H9 (cell line): ENCODE results near the gene JARID2. TPM values are rescaled to one million over a fixed set of nuclear protein-coding genes. Genes with fewer than 3 reads are reported as not detected.

Source experiments
- DNase-seq: peaks from one replicate; pipeline ENCODE4 v3.0.0-alpha.2; 2017
- H2AFZ ChIP-seq: one replicate; pipeline ENCODE4 v1.6.1; 2013; ENCODE audit warnings: mild to moderate bottlenecking, low read length, control low read depth, moderate library complexity
- H2AK5ac ChIP-seq: 2 replicates; pipeline ENCODE4 v1.6.1; 2013; ENCODE audit warnings: low read length, control low read depth, mixed read lengths; ENCODE audit not compliant: insufficient read length
- H2BK120ac ChIP-seq: one replicate; pipeline ENCODE4 v1.6.1; 2013; ENCODE audit warnings: low read depth, mild to moderate bottlenecking, low read length, control low read depth, inconsistent platforms; ENCODE audit not compliant: poor library complexity, severe bottlenecking
- H2BK12ac ChIP-seq: 2 replicates; pipeline ENCODE4 v1.6.1; 2013; ENCODE audit warnings: low read length, control low read depth, mixed read lengths, low read depth; ENCODE audit not compliant: insufficient read length
- H2BK15ac ChIP-seq: 2 replicates; pipeline ENCODE4 v1.6.1; 2013; ENCODE audit warnings: low read depth, low read length, control low read depth
- H2BK20ac ChIP-seq: one replicate; pipeline ENCODE4 v1.6.1; 2013; ENCODE audit warnings: low read depth, mild to moderate bottlenecking, low read length, control low read depth, inconsistent platforms; ENCODE audit not compliant: poor library complexity, severe bottlenecking
- H2BK5ac ChIP-seq: 2 replicates; pipeline ENCODE4 v1.6.1; 2013; ENCODE audit warnings: low read length, control low read depth, mixed read lengths; ENCODE audit not compliant: insufficient read length
- H3K14ac ChIP-seq: 2 replicates; pipeline ENCODE4 v1.6.1; 2013; ENCODE audit warnings: low read length, control low read depth; ENCODE audit not compliant: insufficient read depth
- H3K18ac ChIP-seq: 2 replicates; pipeline ENCODE4 v1.6.1; 2013; ENCODE audit warnings: low read depth, mild to moderate bottlenecking, mixed read lengths, low read length, control low read depth; ENCODE audit not compliant: insufficient read length
- H3K23ac ChIP-seq: 2 replicates; pipeline ENCODE4 v1.6.1; 2013; ENCODE audit warnings: low read length, control low read depth, mixed read lengths, low read depth; ENCODE audit not compliant: insufficient read length
- H3K23me2 ChIP-seq: 2 replicates; pipeline ENCODE4 v1.6.1; 2013; ENCODE audit warnings: low read depth, mild to moderate bottlenecking, mixed read lengths, low read length, control low read depth; ENCODE audit not compliant: insufficient read length, poor library complexity, severe bottlenecking
- H3K27ac ChIP-seq: 2 replicates; pipeline ENCODE4 v1.5.1; 2013; ENCODE audit warnings: low read length, control low read depth, mixed read lengths, low read depth; ENCODE audit not compliant: insufficient read length
- H3K27me3 ChIP-seq: 2 replicates; pipeline ENCODE4 v1.6.1; 2013; ENCODE audit warnings: low read length, control low read depth, inconsistent platforms; ENCODE audit not compliant: insufficient read depth
- H3K4ac ChIP-seq: 2 replicates; pipeline ENCODE4 v1.6.1; 2013; ENCODE audit warnings: low read depth, mild to moderate bottlenecking, control low read depth, inconsistent platforms, low read length, moderate library complexity
- H3K4me1 ChIP-seq: 2 replicates; pipeline ENCODE4 v1.6.1; 2013; ENCODE audit warnings: low read length, control low read depth, inconsistent platforms; ENCODE audit not compliant: insufficient read depth
- H3K4me2 ChIP-seq: 2 replicates; pipeline ENCODE4 v1.6.1; 2013; ENCODE audit warnings: low read length, control low read depth, mixed read lengths; ENCODE audit not compliant: insufficient read length, insufficient read depth
- H3K56ac ChIP-seq: 2 replicates; pipeline ENCODE4 v1.6.1; 2013; ENCODE audit warnings: low read depth, mild to moderate bottlenecking, mixed read lengths, low read length, control low read depth; ENCODE audit not compliant: insufficient read length
- H3K79me1 ChIP-seq: 2 replicates; pipeline ENCODE4 v1.6.1; 2013; ENCODE audit warnings: low read depth, mild to moderate bottlenecking, moderate library complexity, low read length, control low read depth, inconsistent platforms; ENCODE audit not compliant: insufficient read depth, poor library complexity, severe bottlenecking
- H3K79me2 ChIP-seq: 2 replicates; pipeline ENCODE4 v1.6.1; 2013; ENCODE audit warnings: low read length, control low read depth, inconsistent platforms; ENCODE audit not compliant: insufficient read depth
- H3K9ac ChIP-seq: 2 replicates; pipeline ENCODE4 v1.6.1; 2013; ENCODE audit warnings: low read length, control low read depth, mixed read lengths; ENCODE audit not compliant: insufficient read length; ENCODE audit errors: extremely low read depth
- H3K9me3 ChIP-seq: one replicate; pipeline ENCODE4 v1.6.1; 2013; ENCODE audit warnings: low read depth, low read length, inconsistent platforms; ENCODE audit not compliant: control insufficient read depth
- H3T11ph ChIP-seq: one replicate; pipeline ENCODE4 v1.6.1; 2013; ENCODE audit warnings: mild to moderate bottlenecking, low read length, control low read depth, inconsistent platforms
- H4K20me1 ChIP-seq: one replicate; pipeline ENCODE4 v1.6.1; 2013; ENCODE audit not compliant: control insufficient read depth, insufficient read length, insufficient read depth
- H4K5ac ChIP-seq: 2 replicates; pipeline ENCODE4 v1.6.1; 2013; ENCODE audit warnings: low read depth, mild to moderate bottlenecking, mixed read lengths, low read length, control low read depth; ENCODE audit not compliant: insufficient read length
- H4K8ac ChIP-seq: replicated peaks from 2 replicates; pipeline ENCODE4 v1.6.1; 2013; ENCODE audit warnings: low read length, control low read depth, mixed read lengths, low read depth; ENCODE audit not compliant: insufficient read length
- H4K91ac ChIP-seq: 2 replicates; pipeline ENCODE4 v1.6.1; 2013; ENCODE audit warnings: low read depth, mild to moderate bottlenecking, moderate library complexity, mixed read lengths, low read length, control low read depth; ENCODE audit not compliant: insufficient read length
- H3K27ac Mint-ChIP-seq, 3 experiments: 2 replicates in 2 of 3; 3 replicates in 1 of 3; pipeline ENCODE4 v1.8.0; 2020 to 2021; ENCODE audit warnings: mixed read lengths in 3 of 3, mild to moderate bottlenecking in 1 of 3, moderate library complexity in 1 of 3
- H3K27me3 Mint-ChIP-seq: 2 replicates; pipeline ENCODE4 v1.8.0; 2021; ENCODE audit warnings: low read depth, mild to moderate bottlenecking, moderate library complexity, mixed read lengths
- H3K36me3 Mint-ChIP-seq, 3 experiments: 2 replicates in 2 of 3; 3 replicates in 1 of 3; pipeline ENCODE4 v1.8.0; 2020 to 2021; ENCODE audit warnings: low read depth in 3 of 3, mixed read lengths in 3 of 3; ENCODE audit not compliant: insufficient read depth in 1 of 3
- H3K4me1 Mint-ChIP-seq, 2 experiments: 2 replicates each; pipeline ENCODE4 v1.8.0; 2020; ENCODE audit warnings: mixed read lengths in 2 of 2
- H3K4me3 Mint-ChIP-seq, 2 experiments: 2 replicates in 1 of 2; 3 replicates in 1 of 2; pipeline ENCODE4 v1.8.0; 2020 to 2021; ENCODE audit warnings: mild to moderate bottlenecking in 2 of 2, mixed read lengths in 2 of 2, moderate library complexity in 1 of 2
- H3K9me3 Mint-ChIP-seq, 2 experiments: 2 replicates in 1 of 2; 3 replicates in 1 of 2; pipeline ENCODE4 v1.8.0; 2020; ENCODE audit warnings: mild to moderate bottlenecking in 2 of 2, mixed read lengths in 2 of 2, moderate library complexity in 1 of 2
- WGBS: extraction: QIAGEN DNeasy Blood & Tissue Kit; methylation state at CpG from one replicate; pipeline ENCODE4 v1.1.7; 2013; ENCODE audit warnings: missing lambda C conversion rate, low lambda C conversion rate, mixed read lengths; ENCODE audit not compliant: insufficient read length; ENCODE audit errors: extremely low coverage; 5-methylcytosine and 5-hydroxymethylcytosine counted together
- total RNA-seq: library from RNA; stranded (reverse); gene quantifications from 2 replicates; pipeline ENCODE4 v1.2.1, GENCODE V29; 2021
- TF ChIP-seq, protein P1 (sequence below): fragments of 200-600 bp; sonication (generic); conservative IDR thresholded peaks from 3 replicates; pipeline ENCODE4 v1.8.0; 2021; ENCODE audit warnings: antibody characterized with exemption, mild to moderate bottlenecking

JARID2 gene
- total RNA-seq, 1 experiment from 2014 or later = 174 TPM

DNA sequence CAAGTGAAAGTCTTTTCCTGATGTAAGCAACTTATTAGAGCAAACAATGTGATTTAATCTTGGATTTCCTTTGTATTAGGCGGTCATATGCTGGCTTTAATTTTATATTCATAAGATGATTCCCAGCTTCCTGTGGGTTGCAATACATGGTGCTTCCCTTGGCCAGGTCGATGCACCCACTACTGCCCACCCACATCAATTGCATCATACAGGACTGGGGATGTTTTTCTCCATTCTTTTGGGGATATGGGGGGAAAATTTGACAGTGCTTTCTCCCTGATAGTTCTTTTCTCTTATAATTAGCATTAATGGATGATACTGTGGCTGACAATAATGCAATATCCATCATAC lies 187.6 kb downstream of the JARID2 start:
- Histone ChIP-seq H3T11ph (no peak overlapping the region), H2AFZ (no peak overlapping the region), H3K79me2 (peaks cover 91% of the 10 kb centered on the region), H2BK5ac (no peak overlapping the region), H2BK15ac (no peak overlapping the region), H2AK5ac (no peak overlapping the region), H4K5ac (no peak overlapping the region), H2BK120ac (no peak overlapping the region), H3K79me1 (peaks cover 4% of the 10 kb centered on the region), H4K8ac (no peak overlapping the region), H3K56ac (no peak overlapping the region), H3K27ac (no peak overlapping the region), H3K23ac (no peak overlapping the region), H3K9me3 (no peaks in the 10 kb centered on the region), H3K14ac (no peak overlapping the region), H3K18ac (no peak overlapping the region), H3K27me3 (no peaks in the 10 kb centered on the region), H3K9ac (no peak overlapping the region), H3K23me2 (no peaks in the 10 kb centered on the region), H3K4me1 (peaks cover 48% of the 10 kb centered on the region), H4K20me1 (no peaks in the 10 kb centered on the region), H4K91ac (no peak overlapping the region), H3K4ac (no peak overlapping the region), H2BK20ac (no peak overlapping the region), H3K4me2 (no peak overlapping the region), H2BK12ac (no peak overlapping the region)
- H3K9me3 Mint-ChIP-seq = no peaks in the 10 kb centered on the region
- H3K27me3 Mint-ChIP-seq = peaks cover 2% of the 10 kb centered on the region; the same call in 1 of the 2 replicates
- TF ChIP-seq, protein P1, sequence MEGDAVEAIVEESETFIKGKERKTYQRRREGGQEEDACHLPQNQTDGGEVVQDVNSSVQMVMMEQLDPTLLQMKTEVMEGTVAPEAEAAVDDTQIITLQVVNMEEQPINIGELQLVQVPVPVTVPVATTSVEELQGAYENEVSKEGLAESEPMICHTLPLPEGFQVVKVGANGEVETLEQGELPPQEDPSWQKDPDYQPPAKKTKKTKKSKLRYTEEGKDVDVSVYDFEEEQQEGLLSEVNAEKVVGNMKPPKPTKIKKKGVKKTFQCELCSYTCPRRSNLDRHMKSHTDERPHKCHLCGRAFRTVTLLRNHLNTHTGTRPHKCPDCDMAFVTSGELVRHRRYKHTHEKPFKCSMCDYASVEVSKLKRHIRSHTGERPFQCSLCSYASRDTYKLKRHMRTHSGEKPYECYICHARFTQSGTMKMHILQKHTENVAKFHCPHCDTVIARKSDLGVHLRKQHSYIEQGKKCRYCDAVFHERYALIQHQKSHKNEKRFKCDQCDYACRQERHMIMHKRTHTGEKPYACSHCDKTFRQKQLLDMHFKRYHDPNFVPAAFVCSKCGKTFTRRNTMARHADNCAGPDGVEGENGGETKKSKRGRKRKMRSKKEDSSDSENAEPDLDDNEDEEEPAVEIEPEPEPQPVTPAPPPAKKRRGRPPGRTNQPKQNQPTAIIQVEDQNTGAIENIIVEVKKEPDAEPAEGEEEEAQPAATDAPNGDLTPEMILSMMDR = no peak
- H3K4me1 Mint-ChIP-seq = peaks cover 90 to 95% of the 10 kb centered on the region in 2 experiments
- peaks cover 0 to 9% (median 0%) of the 10 kb centered on the region in 3 experiments; a peak in 3 of 7 replicates for H3K36me3 Mint-ChIP-seq
- peak overlapping the region in 1 of 3 experiments; percentile 16; a peak in 2 of 7 replicates for H3K27ac Mint-ChIP-seq
- WGBS = no CpG with 5 or more reads among the region's 2 CpGs
- H3K4me3 Mint-ChIP-seq = peak overlapping the region in 1 of 2 experiments; percentile 21; a peak in 1 of 5 replicates
- peak; percentile 8 for DNase-seq
